Measurements from ENCODE around the gene UPK2.

DNA sequence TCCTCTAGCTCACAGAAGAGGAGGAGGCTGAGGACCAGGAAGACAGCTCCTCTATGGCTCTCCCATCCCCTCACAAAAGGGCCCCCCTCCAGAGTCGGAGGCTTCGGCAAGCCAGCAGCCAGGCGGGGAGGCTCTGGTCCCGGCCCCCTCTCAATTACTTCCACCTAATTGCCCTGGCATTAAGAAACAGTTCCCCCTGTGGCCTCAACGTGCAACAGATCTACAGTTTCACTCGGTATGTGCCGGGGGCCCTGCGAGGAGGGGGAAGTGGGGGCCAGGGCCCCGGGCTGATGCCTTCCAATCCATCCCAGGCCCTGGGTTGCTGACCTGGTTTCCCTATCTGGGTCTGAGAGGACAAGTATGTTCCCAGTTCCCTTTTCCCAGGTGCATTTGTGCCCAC is 23.3 kb downstream of the UPK2 start:
- TF ChIP-seq, protein P1, sequence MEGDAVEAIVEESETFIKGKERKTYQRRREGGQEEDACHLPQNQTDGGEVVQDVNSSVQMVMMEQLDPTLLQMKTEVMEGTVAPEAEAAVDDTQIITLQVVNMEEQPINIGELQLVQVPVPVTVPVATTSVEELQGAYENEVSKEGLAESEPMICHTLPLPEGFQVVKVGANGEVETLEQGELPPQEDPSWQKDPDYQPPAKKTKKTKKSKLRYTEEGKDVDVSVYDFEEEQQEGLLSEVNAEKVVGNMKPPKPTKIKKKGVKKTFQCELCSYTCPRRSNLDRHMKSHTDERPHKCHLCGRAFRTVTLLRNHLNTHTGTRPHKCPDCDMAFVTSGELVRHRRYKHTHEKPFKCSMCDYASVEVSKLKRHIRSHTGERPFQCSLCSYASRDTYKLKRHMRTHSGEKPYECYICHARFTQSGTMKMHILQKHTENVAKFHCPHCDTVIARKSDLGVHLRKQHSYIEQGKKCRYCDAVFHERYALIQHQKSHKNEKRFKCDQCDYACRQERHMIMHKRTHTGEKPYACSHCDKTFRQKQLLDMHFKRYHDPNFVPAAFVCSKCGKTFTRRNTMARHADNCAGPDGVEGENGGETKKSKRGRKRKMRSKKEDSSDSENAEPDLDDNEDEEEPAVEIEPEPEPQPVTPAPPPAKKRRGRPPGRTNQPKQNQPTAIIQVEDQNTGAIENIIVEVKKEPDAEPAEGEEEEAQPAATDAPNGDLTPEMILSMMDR (IDR thresholded peaks at IDR 0.05; ENCODE audit: extremely low read depth in 1 of 2, insufficient read depth in 1 of 2, low read depth in 1 of 2, low read length in 2 of 2), result no peak
- no peak for TF ChIP-seq EZH2 (IDR thresholded peaks at IDR 0.05; ENCODE audit: borderline replicate concordance, low read depth, low read length, severe bottlenecking)
- TF ChIP-seq, protein P2, sequence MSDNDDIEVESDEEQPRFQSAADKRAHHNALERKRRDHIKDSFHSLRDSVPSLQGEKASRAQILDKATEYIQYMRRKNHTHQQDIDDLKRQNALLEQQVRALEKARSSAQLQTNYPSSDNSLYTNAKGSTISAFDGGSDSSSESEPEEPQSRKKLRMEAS (IDR thresholded peaks at IDR 0.05; ENCODE audit: insufficient read depth, insufficient read length), result no peak
- TF ChIP-seq POLR2AphosphoS5 (IDR thresholded peaks at IDR 0.05; ENCODE audit: insufficient read depth, low read depth, low read length), result no peak
- TF ChIP-seq POLR2A (IDR thresholded peaks at IDR 0.05; ENCODE audit: low read depth, low read length), result no peak
- no peak for TF ChIP-seq MYC (IDR thresholded peaks at IDR 0.05; ENCODE audit: low read depth, low read length)
- TF ChIP-seq GATA2 (IDR thresholded peaks at IDR 0.05; ENCODE audit: insufficient read depth, insufficient read length, low read depth, low read length), result no peak
- TF ChIP-seq JUN (IDR thresholded peaks at IDR 0.05; ENCODE audit: borderline replicate concordance, insufficient read depth, insufficient read length, low read depth), result no peak
